ENCODE data around the gene TFR2. TPM values are rescaled to one million over a fixed set of nuclear protein-coding genes. Genes with fewer than 3 reads are reported as not detected.

Gene TFR2
- total and polyA plus RNA-seq, 3 donors from 2014 or later: 0.87 to 1.5 (median 1.1) TPM

DNA sequence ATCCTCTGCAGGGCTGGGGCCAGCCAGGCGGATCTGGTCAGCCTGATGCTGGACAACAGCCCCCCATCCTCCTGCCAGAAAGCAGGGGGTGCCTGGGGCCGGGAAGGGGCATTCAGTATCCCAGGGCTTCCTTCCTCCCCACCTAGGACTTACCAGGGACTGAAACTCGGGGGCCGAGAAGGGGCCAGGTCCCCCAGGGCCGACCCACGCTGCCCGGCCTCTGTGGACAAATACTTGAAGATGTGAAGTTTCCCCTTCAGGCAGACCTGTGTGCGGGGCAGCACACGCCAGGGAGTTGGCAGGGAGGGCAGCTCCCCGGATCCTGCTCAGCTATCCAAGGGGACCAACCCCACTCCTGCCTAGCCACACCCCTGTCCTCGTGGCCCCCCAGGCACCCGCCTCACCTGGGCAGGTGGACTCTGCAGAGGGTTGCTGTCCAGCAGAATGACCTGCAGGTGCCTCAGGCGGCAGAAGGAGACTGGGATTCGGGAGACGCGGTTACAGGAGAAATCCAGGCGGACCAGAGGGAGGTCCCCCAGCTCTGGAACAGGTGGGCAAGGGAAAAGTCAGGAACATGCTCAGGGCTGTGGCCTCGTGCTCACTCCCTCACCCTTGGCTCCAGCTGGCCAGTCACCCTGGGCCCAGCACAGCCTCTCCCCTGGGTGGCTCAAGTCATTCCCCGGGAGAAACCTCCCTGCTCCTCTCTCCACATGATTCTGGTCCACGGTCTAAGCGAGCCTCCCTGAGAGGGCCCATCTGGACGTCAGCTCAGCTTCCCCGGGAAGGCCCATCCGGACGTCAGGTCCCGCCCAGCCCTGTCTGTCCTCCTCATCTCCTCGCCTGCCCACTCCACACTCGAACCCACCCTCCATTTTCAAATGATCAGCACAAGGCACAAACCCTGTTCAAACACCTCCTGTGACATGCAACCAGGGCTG, 62.8 kb downstream of the TFR2 start:
- H3K4me3 ChIP-seq: no peak overlapping the region
- WGBS, 2 donors: 88 to 94% methylated on average over 19 to 28 of the region's 28 CpGs
- H3K27ac ChIP-seq: no peak overlapping the region
- DNase-seq: no peak
- intact Hi-C loops (cut with DNase I; ENCODE audit: low total_unique reads): no loop called here
- H3K36me3 ChIP-seq (ENCODE audit: low read depth, missing control alignments): no peaks in the 10 kb centered on the region
- TF ChIP-seq, protein P1, sequence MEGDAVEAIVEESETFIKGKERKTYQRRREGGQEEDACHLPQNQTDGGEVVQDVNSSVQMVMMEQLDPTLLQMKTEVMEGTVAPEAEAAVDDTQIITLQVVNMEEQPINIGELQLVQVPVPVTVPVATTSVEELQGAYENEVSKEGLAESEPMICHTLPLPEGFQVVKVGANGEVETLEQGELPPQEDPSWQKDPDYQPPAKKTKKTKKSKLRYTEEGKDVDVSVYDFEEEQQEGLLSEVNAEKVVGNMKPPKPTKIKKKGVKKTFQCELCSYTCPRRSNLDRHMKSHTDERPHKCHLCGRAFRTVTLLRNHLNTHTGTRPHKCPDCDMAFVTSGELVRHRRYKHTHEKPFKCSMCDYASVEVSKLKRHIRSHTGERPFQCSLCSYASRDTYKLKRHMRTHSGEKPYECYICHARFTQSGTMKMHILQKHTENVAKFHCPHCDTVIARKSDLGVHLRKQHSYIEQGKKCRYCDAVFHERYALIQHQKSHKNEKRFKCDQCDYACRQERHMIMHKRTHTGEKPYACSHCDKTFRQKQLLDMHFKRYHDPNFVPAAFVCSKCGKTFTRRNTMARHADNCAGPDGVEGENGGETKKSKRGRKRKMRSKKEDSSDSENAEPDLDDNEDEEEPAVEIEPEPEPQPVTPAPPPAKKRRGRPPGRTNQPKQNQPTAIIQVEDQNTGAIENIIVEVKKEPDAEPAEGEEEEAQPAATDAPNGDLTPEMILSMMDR (IDR thresholded peaks at IDR 0.05): no peak
- TF ChIP-seq POLR2A (IDR thresholded peaks at IDR 0.05): no peak
- H3K27me3 ChIP-seq: no peaks in the 10 kb centered on the region
- H3K4me1 ChIP-seq: peaks cover 15% of the 10 kb centered on the region
- H3K9me3 ChIP-seq: no peaks in the 10 kb centered on the region

DNA sequence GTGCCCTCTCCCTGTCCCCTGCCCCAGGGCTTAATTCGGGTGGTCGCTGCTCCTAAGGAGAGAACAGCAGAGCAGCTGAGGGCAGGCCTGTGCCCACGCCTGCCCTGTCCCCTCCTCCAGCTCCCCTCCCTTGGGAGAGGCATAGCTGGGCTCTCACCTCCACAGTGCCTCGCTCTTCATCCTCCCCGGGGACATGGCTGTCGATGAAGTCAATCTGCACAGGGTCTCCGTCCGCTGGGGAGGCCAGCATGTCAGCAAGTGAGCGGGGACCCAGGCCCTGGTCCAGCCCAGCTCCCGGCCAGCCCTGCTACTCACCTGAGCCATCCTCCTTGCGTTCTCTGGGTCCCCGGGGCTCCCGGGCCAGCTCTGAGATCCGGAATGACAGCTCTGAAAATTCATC, 63.8 kb downstream of the TFR2 start:
- H3K4me3 ChIP-seq: no peak overlapping the region
- no peak for TF ChIP-seq POLR2A (IDR thresholded peaks at IDR 0.05)
- TF ChIP-seq, protein P1 (IDR thresholded peaks at IDR 0.05): no peak
- no peaks in the 10 kb centered on the region for H3K27me3 ChIP-seq
- no peak for DNase-seq
- no peaks in the 10 kb centered on the region for H3K9me3 ChIP-seq
- H3K27ac ChIP-seq: no peak overlapping the region
- peaks cover 8% of the 10 kb centered on the region for H3K4me1 ChIP-seq
- no peaks in the 10 kb centered on the region for H3K36me3 ChIP-seq (ENCODE audit: low read depth, missing control alignments)
- WGBS, 2 donors: 89 to 94% methylated on average over 5 to 14 of the region's 14 CpGs
- intact Hi-C loops (cut with DNase I; ENCODE audit: low total_unique reads): no loop called here

DNA sequence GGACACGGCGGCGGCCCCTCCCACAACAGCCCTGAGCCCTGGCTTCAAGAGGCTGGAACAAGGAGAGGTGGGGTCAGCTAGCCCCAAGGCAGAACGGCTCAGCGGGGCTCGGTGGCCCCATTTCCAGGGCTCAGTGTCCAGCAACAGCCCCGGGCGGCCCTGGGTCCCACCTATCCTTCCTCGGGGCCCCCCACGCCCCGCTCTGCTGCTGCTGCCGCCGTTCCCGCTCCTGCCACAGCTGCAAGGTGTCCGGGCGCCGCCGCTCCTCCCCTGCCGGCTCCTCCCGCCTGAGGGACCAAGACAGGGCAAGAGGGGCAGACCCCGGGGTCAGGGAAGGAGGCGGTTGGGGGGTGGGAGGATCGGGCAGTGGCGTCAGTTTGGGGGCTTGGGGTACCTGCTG, 64.2 kb downstream of the TFR2 start:
- intact Hi-C loops (cut with DNase I; ENCODE audit: low total_unique reads): no loop called here
- Histone ChIP-seq H3K36me3 (ENCODE audit: low read depth, missing control alignments) (no peaks in the 10 kb centered on the region), H3K4me3 (no peak overlapping the region), H3K27ac (no peak overlapping the region), H3K27me3 (no peaks in the 10 kb centered on the region), H3K9me3 (no peaks in the 10 kb centered on the region), H3K4me1 (peaks cover 4% of the 10 kb centered on the region)
- TF ChIP-seq POLR2A (IDR thresholded peaks at IDR 0.05): no peak
- TF ChIP-seq, protein P1 (IDR thresholded peaks at IDR 0.05): no peak
- no peak for DNase-seq
- 78 to 95% methylated on average over 6 to 21 of the region's 24 CpGs for WGBS, 2 donors

DNA sequence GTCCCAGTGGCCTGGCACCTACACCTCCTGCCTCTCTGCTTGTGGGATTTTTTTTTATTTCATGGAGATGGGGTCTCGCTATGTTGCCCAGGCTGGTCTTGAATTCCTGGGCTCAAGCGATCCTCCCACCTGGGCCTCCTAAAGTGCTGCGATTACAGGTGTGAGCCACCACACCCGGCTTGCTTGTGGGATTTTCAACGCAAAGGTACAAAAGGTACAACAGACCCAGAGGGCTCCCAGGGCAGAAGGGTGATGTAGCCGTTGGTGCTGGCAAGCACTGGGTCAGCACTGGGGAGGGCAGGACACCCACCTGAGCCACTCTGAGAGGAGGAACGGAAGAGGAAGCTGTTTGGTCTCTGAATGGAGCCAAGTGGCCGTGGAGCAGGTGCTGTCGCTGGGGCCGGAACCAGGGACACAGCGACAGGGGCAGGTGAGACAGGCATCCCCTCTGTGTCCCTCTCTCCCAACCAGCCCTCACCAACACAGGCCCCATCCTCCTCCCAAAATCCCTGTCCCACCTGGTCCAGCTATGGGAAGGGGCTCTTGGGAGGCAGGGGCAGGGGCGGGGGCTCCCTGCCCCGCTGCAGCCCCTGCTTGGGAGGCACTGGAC, 64.9 kb downstream of the TFR2 start:
- DNase-seq: no peak
- TF ChIP-seq, protein P1 (IDR thresholded peaks at IDR 0.05): no peak
- TF ChIP-seq POLR2A (IDR thresholded peaks at IDR 0.05): no peak
- H3K9me3 ChIP-seq: no peaks in the 10 kb centered on the region
- 95 to 97% methylated on average over 11 to 13 of the region's 13 CpGs for WGBS, 2 donors
- no peaks in the 10 kb centered on the region for H3K27me3 ChIP-seq
- no peaks in the 10 kb centered on the region for H3K36me3 ChIP-seq (ENCODE audit: low read depth, missing control alignments)
- H3K27ac ChIP-seq: peak overlapping the region in 1 of 2 donors; percentile 19
- H3K4me3 ChIP-seq: no peak overlapping the region
- intact Hi-C loops (cut with DNase I; ENCODE audit: low total_unique reads): no loop called here
- H3K4me1 ChIP-seq: no peaks in the 10 kb centered on the region
